Subcutaneous abdominal adipose tissue (tissue), 5 donors: ENCODE results near the gene NR3C1.

ENCODE experiments used
- H3K27ac ChIP-seq: one replicate; pipeline ENCODE4 v1.7.0; 2013; ENCODE audit warnings: low read depth, mild to moderate bottlenecking, inconsistent platforms, low read length, moderate library complexity
- H3K27me3 ChIP-seq, 5 donors: one replicate each; pipeline ENCODE4 v1.7.0; 2013; ENCODE audit warnings: low read length in 5 of 5, inconsistent platforms in 1 of 5; ENCODE audit not compliant: control insufficient read depth in 5 of 5, insufficient read depth in 4 of 5
- H3K36me3 ChIP-seq, 5 donors: one replicate each; pipeline ENCODE4 v1.7.0; 2013; ENCODE audit warnings: low read length in 5 of 5; ENCODE audit not compliant: control insufficient read depth in 5 of 5, insufficient read depth in 5 of 5
- H3K4me1 ChIP-seq, 5 donors: one replicate each; pipeline ENCODE4 v1.7.0; 2013; ENCODE audit warnings: low read length in 5 of 5, mild to moderate bottlenecking in 3 of 5, moderate library complexity in 1 of 5; ENCODE audit not compliant: control insufficient read depth in 5 of 5, insufficient read depth in 5 of 5
- H3K4me3 ChIP-seq, 5 donors: one replicate each; pipeline ENCODE4 v1.7.0; 2013; ENCODE audit warnings: low read length in 5 of 5, low read depth in 1 of 5
- H3K9ac ChIP-seq, 5 donors: one replicate each; pipeline ENCODE4 v1.7.0; 2013; ENCODE audit warnings: low read length in 5 of 5, mild to moderate bottlenecking in 4 of 5, moderate library complexity in 3 of 5
- H3K9me3 ChIP-seq, 5 donors: one replicate each; pipeline ENCODE4 v1.7.0; 2013; ENCODE audit warnings: low read length in 5 of 5; ENCODE audit not compliant: control insufficient read depth in 5 of 5
- donor health status: healthy.
- donor health status: healthy.
- donor health status: healthy.
- donor health status: healthy.
- donor health status: healthy.

The NR3C1 gene

GRCh38 chr5:143233031-143233430, 170.5 kb downstream of the NR3C1 start:
- no peaks in the 10 kb centered on the region for H3K36me3 ChIP-seq
- no peak overlapping the region for H3K4me3 ChIP-seq
- no peak overlapping the region for H3K27ac ChIP-seq
- H3K4me1 ChIP-seq = peaks cover 9 to 20% (median 14%) of the 10 kb centered on the region in 5 donors
- H3K9ac ChIP-seq = no peak overlapping the region
- H3K27me3 ChIP-seq = no peaks in the 10 kb centered on the region
- H3K9me3 ChIP-seq = no peaks in the 10 kb centered on the region

GRCh38 chr5:143231973-143232812, 171.3 kb downstream of the NR3C1 start:
- H3K4me3 ChIP-seq = no peak overlapping the region
- no peaks in the 10 kb centered on the region for H3K9me3 ChIP-seq
- H3K36me3 ChIP-seq = no peaks in the 10 kb centered on the region
- H3K27me3 ChIP-seq = no peaks in the 10 kb centered on the region
- peaks cover 9 to 20% (median 14%) of the 10 kb centered on the region in 5 donors for H3K4me1 ChIP-seq
- H3K9ac ChIP-seq = no peak overlapping the region
- no peak overlapping the region for H3K27ac ChIP-seq

- Histone ChIP-seq H3K9ac (no peak overlapping the region), H3K27ac (no peak overlapping the region), H3K4me3 (no peak overlapping the region), H3K36me3 (no peaks in the 10 kb centered on the region), H3K4me1 (peaks cover 9 to 20% (median 14%) of the 10 kb centered on the region in 5 donors), H3K27me3 (no peaks in the 10 kb centered on the region), H3K9me3 (no peaks in the 10 kb centered on the region)
Measured at GRCh38 chr5:143231416-143231815, 172.1 kb downstream of the NR3C1 start.

- Histone ChIP-seq H3K27me3 (no peaks in the 10 kb centered on the region), H3K36me3 (no peaks in the 10 kb centered on the region), H3K4me1 (peaks cover 9 to 20% (median 14%) of the 10 kb centered on the region in 5 donors), H3K4me3 (peak overlapping the region in 3 of 5 donors; percentile 10 to 40 (median 11)), H3K9me3 (no peaks in the 10 kb centered on the region), H3K27ac (no peak overlapping the region), H3K9ac (no peak overlapping the region)
Measured at GRCh38 chr5:143230676-143230996, 172.8 kb downstream of the NR3C1 start.

- Histone ChIP-seq H3K9ac (no peak overlapping the region), H3K4me3 (peak overlapping the region in 3 of 5 donors; percentile 10 to 40 (median 11))
Measured at GRCh38 chr5:143229896-143230675, 173.4 kb downstream of the NR3C1 start.

GRCh38 chr5:143229426-143229895, 174.0 kb downstream of the NR3C1 start:
- peak overlapping the region; percentile 3 for H3K27ac ChIP-seq
- H3K9ac ChIP-seq = no peak overlapping the region
- H3K4me3 ChIP-seq = peak overlapping the region in 2 of 5 donors; percentile 10 to 40
- H3K27me3 ChIP-seq = no peaks in the 10 kb centered on the region
- peaks cover 6 to 20% (median 14%) of the 10 kb centered on the region in 5 donors for H3K4me1 ChIP-seq
- H3K36me3 ChIP-seq = no peaks in the 10 kb centered on the region
- H3K9me3 ChIP-seq = no peaks in the 10 kb centered on the region

More at GRCh38 chr5:143229896-143230675, 173.4 kb downstream of the NR3C1 start:
- Histone ChIP-seq H3K27ac (peak overlapping the region; percentile 27), H3K9me3 (no peaks in the 10 kb centered on the region), H3K27me3 (no peaks in the 10 kb centered on the region), H3K36me3 (no peaks in the 10 kb centered on the region), H3K4me1 (peaks cover 6 to 20% (median 14%) of the 10 kb centered on the region in 5 donors)

- Histone ChIP-seq H3K36me3 (no peaks in the 10 kb centered on the region), H3K27ac (no peak overlapping the region), H3K27me3 (no peaks in the 10 kb centered on the region), H3K9ac (no peak overlapping the region), H3K9me3 (no peaks in the 10 kb centered on the region), H3K4me1 (peaks cover 6 to 20% (median 14%) of the 10 kb centered on the region in 5 donors), H3K4me3 (no peak overlapping the region)
Measured at GRCh38 chr5:143228597-143229293, 174.7 kb downstream of the NR3C1 start.
